ENCODE results near the gene MEI4.
"Not testable (repeated sequence)": the region's sequence is repeated elsewhere in the genome, so short reads cannot be mapped to it uniquely, and the experiment has no call there.

MEI4 gene

DNA sequence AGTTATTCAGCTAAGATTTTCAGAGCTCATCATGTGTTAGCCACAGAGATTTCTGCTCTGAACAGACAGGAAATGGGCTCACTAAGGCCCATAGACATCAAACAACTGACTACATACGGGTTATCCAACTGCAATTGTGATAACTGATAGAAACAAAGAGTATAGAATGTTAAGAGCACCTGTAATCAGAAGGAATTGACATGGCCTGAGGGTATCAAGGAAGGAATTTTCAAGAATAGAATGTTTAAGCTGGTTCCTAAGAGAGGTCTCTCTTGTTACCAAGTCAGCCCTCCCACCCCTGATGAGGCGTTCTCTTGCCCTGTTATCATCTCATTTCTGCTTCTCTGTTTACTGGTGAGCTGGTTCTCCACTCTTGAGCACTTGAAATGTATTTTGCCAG is at the start of gene MEI4:
Gene MEI4 (plus strand): TSS at position 301 of the 400 bp plus-strand sequence. CDS start 37,633 bp downstream, outside the sequence.
- ATAC-seq, result no peak

DNA sequence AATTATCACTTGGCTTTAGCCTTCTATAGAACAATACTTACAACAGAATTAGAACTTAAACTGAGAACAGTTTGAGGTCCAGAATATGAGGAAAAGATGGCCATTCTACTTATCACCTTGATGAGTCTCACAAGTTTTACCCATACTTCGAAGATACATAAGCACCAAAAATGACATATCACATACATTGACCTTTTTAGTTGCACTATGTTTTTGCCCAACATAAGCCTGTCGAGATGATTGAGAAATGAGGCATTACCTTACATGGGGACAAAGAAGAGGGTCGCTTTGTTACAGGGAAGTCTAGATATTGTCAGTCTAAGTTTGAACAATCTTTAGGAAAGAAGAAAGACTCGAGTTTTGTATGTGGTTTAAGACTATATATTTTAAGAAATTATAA is 48.4 kb upstream of the MEI4 start:
- ATAC-seq, result no peak
- DNase-seq, result no peak

More for the DNA sequence above, at the start of gene MEI4:
- no peak for DNase-seq

DNA sequence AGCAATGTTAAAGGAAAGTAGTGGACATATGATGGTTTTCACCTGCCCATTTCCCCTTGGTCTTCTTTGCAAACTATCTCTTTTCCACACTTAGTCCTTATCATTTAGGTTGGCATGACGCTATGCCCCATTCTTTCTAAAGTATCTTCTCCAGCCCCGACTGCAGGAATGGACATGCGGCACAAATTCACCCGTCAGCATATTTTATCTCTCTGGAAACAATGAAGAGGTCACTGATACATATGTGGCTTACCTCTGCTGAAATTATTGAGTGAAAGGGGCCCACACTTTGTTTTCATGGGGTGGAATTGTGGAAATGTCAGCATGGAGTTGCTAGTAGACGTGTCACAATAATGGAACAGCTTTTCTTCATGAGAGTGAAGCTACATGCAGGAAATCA is 45.8 kb upstream of the MEI4 start:
- ATAC-seq, result no peak
- no peak for DNase-seq

GRCh38 chr6:77609106-77609505 is 43.7 kb upstream of the MEI4 start:
- ATAC-seq (no peak), DNase-seq (no peak)

- ATAC-seq (no peak), DNase-seq (no peak)
Measured at GRCh38 chr6:77619114-77619513, 33.7 kb upstream of the MEI4 start.

GRCh38 chr6:77620278-77620882 is 32.5 kb upstream of the MEI4 start:
- no peak for DNase-seq

GRCh38 chr6:77624515-77624914 is 28.3 kb upstream of the MEI4 start:
- DNase-seq, result no peak
- no peak for ATAC-seq

More at GRCh38 chr6:77620278-77620882, 32.5 kb upstream of the MEI4 start:
- ATAC-seq, result no peak

GRCh38 chr6:77626426-77626825 is 26.4 kb upstream of the MEI4 start:
- ATAC-seq (no peak), DNase-seq (no peak)

- ATAC-seq (no peak), DNase-seq (no peak)
Measured at GRCh38 chr6:77630014-77630413, 22.8 kb upstream of the MEI4 start.

- no peak for ATAC-seq
- DNase-seq, result no peak
Measured at GRCh38 chr6:77633471-77633870, 19.4 kb upstream of the MEI4 start.

GRCh38 chr6:77633993-77634715 is 18.7 kb upstream of the MEI4 start:
- DNase-seq (no peak), ATAC-seq (no peak)

- DNase-seq (no peak), ATAC-seq (no peak)
Measured at GRCh38 chr6:77638129-77638830, 14.6 kb upstream of the MEI4 start.

- DNase-seq, result no peak
- ATAC-seq, result no peak
Measured at GRCh38 chr6:77644102-77644705, 8.6 kb upstream of the MEI4 start.

- peak; percentile 63 for ATAC-seq
- DNase-seq, result peak; percentile 30
Measured at GRCh38 chr6:77650098-77650663, 2.7 kb upstream of the MEI4 start.

DNA sequence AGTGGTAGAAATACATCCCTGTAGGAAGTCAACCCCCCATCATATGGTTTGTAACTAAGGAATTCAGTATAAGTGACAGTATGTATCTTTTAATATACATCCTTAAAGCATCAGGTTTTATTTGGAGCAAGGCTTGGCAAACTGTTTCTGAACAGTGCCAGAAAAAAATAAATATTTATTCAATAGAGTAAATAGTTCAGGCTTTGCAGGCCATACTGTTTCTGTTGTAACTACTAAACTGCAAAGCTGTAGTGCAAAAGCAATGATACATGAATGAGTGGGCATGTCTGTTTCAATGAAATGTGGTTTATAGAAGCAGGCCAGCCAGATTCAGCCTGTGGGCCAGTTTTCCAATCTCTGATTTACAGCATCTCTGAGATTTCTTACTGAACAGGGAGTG is 977 bp downstream of the MEI4 start:
- DNase-seq (no peak), ATAC-seq (no peak)

DNA sequence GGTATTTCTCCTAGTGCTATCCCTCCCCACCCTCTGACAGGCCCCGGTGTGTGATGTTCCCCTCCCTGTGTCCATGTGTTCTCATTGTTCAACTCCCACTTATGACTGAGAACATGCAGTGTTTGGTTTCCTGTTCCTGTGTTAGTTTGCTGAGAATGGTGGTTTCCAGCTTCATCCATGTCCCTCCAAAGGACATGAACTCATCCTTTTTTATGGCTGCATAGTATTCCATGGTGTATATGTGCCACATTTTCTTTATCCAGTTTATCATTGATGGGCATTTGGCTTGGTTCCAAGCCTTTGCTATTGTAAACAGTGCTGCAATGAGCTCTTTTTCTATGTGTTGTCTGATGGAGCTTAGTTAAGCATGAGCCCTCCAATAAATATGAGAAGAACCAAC is 2.2 kb downstream of the MEI4 start:
- ATAC-seq, DNase-seq: not testable (repeated sequence)

DNA sequence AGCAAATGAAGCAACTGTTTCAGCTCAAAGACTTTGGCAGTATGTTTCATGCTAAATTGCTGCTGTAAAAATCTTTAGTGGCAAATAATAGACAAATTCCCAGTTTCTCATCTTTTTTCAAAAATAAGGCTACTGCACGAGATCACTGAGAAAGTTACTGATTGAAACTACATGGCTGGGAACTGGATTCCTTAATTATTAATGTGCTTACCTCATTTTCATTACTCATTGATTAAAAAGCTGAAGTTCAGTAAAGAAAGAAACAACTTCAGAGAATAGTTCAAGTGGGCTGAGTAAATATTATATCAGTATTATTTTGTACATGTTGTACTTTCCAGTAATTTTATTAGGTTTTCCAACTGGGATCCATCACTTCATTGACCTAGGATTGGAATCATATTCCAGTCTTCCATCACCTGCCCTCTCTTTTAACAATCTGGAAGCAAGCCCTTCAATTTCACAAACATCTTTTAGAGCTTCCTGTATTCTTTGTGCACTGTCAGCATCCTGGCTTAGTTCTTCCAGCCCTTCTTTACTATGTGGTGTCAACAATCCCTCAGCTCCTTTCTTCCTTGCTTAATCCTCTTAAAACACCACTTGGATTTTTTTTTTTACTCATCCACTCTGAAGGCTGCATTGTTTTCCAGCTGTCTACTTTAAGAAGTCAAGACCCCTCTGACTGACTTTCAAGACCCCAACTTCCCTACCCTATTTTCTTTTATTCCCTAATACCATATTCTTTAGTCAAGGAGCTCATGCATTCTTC is 4.3 kb downstream of the MEI4 start:
- ATAC-seq (no peak), DNase-seq (no peak)

DNA sequence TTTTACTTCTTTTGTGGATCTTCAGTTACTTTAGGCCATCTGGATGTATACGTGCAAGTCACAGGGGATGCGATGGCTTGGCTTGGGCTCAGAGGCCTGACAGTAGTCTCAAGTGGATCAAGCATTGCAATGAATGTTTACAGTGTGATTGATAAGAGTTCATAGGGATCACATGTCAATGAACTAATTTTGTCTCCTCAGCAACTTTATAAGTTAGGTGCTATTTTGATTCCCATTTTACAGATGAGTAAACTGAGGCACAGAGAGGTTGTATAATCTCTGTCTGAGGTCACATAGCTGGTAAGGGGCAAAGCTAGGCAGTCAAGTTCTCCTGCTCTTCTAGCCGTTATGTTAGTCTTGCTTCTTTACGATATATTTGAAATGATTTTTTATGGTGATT is 13.5 kb downstream of the MEI4 start:
- DNase-seq, result no peak
- no peak for ATAC-seq

GRCh38 chr6:77666846-77667245 is 14.0 kb downstream of the MEI4 start:
- ATAC-seq, result no peak
- no peak for DNase-seq

DNA sequence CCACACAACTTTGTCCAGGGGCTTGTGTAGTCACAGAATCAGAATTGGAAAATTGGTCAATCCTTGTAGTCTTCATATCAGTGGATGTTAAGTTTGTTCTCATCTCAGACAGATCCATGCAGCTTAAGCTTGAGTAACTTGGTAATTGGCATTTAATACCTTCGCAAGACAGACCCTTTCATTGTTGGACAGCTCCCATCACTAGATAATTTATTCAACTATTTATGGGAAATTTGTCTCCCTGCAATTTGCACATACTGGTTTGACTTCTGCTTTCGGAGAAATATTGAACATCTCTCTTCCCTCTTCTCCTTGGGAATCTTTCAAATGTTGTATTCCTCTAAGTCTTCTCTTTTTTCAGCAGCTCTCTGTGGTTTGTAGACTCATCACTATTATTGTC is 17.1 kb downstream of the MEI4 start:
- DNase-seq (no peak), ATAC-seq (no peak)

GRCh38 chr6:77674211-77674610 is 21.4 kb downstream of the MEI4 start:
- ATAC-seq (no peak), DNase-seq (no peak)

DNA sequence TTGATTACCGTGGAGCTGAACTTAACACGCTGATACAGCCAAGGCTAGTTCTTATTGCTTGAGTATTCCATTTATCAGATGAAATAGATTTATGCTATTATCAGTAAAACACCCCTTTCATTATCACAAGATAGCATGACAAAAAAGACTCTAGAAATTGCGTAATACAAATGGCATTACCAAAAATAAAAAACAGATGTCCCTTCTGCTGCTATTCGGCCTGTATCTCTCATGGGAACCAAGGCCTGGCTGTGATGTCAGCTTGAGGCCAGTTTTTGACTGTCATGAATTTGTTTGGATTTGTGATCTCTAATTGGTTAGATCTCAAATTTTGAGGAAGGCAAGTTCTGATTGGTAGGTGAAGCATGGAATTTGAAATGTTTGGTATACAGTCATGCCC is 25.2 kb downstream of the MEI4 start:
- no peak for DNase-seq
- ATAC-seq, result no peak

Data from stimulated activated naive CD8-positive, alpha-beta T cell treated with anti-CD3 and anti-CD28 coated beads, Interleukin-15, Interleukin-2, amounts not matched to agents 100 U/mL and 50 U/mL, for 24 hours (primary cell).